Measurements from ENCODE around the gene CITED2. TPM values are rescaled to one million over a fixed set of nuclear protein-coding genes. Genes with fewer than 3 reads are reported as not detected.

CITED2 gene
- total RNA-seq, 1 experiment from 2014 or later, result 54.0 TPM

- POLR2A ChIA-PET (ENCODE audit: unreplicated experiment), result interaction anchor here (0.7 kb wide), 1 partner anchor 348 kb away, joined by 4 read pairs; no protein-coding TSS in a partner anchor
These were observed 1.9 kb downstream of the CITED2 start for GRCh38 chr6:139372326-139373153.

DNA sequence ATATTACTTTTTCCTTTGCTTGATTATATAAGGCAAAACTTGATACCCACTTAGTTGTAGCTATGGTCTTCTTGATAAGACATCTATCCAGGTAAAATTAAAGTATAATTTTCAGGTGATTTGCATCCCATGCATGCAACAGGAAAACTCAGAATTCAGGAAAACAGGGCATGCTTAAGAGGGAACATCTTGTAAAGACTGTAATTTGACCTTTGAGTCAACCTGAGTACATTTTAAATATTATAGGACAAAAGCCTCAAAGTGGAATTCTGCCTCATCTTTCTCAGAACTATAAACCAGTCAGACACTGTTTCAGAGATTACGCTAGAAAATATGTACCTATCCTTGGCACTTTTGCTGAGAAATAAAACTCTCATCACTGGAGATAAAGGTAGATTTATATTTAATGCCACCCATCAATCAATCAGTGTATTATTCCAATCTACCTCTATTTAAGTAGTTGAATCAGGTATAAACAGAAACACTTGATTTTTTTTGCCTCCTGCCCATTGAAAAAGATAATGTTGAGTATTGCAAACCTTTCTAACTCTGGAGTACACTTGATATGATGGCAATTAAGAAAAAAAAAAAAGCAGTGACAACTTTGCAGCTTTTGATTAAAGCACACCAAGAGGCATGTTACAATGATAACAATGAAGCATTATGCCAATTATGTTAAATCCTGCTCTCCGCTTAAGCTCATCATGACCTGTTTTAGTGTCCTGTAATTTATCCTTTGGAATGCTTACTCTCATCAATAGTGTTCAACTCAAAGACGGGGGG is 2.8 kb downstream of the CITED2 start:
- Histone ChIP-seq H3K27me3 (ENCODE audit: insufficient read depth, low read depth) (no peaks in the 10 kb centered on the region), H2AFZ (no peak overlapping the region), H3K36me3 (ENCODE audit: low read depth) (peaks cover 23% of the 10 kb centered on the region), H3K79me2 (ENCODE audit: low read depth) (peaks cover 47% of the 10 kb centered on the region), H3K4me2 (peak overlapping the region; percentile 94), H3K9me3 (ENCODE audit: insufficient read depth, low read depth) (no peaks in the 10 kb centered on the region), H3F3A (ENCODE audit: insufficient read depth, low read depth) (peaks cover 51% of the 10 kb centered on the region), H3K9me2 (ENCODE audit: insufficient read depth) (no peaks in the 10 kb centered on the region), H3K4me1 (replicated peaks; ENCODE audit: insufficient read depth) (peaks cover 40% of the 10 kb centered on the region), H3K4me3 (peak overlapping the region; percentile 89), H4K20me1 (ENCODE audit: insufficient read depth) (peaks cover 23% of the 10 kb centered on the region), H3K27ac (peak overlapping the region; percentile 16; the same call in 1 of the 2 replicates)
- BruUV-seq (replicated peaks), result no TSS peak
- TF ChIP-seq CTCF (conservative IDR thresholded peaks at IDR 0.05), result no peak
- TF ChIP-seq EZH2 (IDR thresholded peaks at IDR 0.05; ENCODE audit: low read depth), result no peak
- ChIA-PET CTCF (no interaction called here), POLR2A (ENCODE audit: unreplicated experiment) (interaction anchor here (0.6 kb wide), 1 partner anchor 1021 kb away, joined by 11 read pairs; no protein-coding TSS in a partner anchor)
- DNase-seq, result no peak
- intact Hi-C loops (cut with micrococcal nuclease; ENCODE audit: unreplicated experiment), result loop anchor here (5.0 to 10.0 kb wide), 3 partner anchors 511 to 1093 kb away; no protein-coding TSS in a partner anchor

More at GRCh38 chr6:139372326-139373153, 1.9 kb downstream of the CITED2 start:
- TF ChIP-seq EZH2 (IDR thresholded peaks at IDR 0.05; ENCODE audit: low read depth), result no peak
- no peak for TF ChIP-seq CTCF (conservative IDR thresholded peaks at IDR 0.05)
- peak overlapping the region; percentile 89 for H3K4me3 ChIP-seq
- H3K79me2 ChIP-seq (ENCODE audit: low read depth), result peaks cover 47% of the 10 kb centered on the region
- peak overlapping the region; percentile 94 for H3K4me2 ChIP-seq
- CTCF ChIA-PET, result interaction anchor here (0.7 kb wide), 2 partner anchors 409 to 580 kb away, joined by 3 to 6 read pairs; no protein-coding TSS in a partner anchor
- 0 out of 2 replicates have a peak overlapping the region, but pooled peaks have one; percentile 2 for H2AFZ ChIP-seq
- peaks cover 58% of the 10 kb centered on the region for H3F3A ChIP-seq (ENCODE audit: insufficient read depth, low read depth)
- H3K9me2 ChIP-seq (ENCODE audit: insufficient read depth), result no peaks in the 10 kb centered on the region
- H3K4me1 ChIP-seq (replicated peaks; ENCODE audit: insufficient read depth), result peaks cover 49% of the 10 kb centered on the region
- intact Hi-C loops (cut with micrococcal nuclease; ENCODE audit: unreplicated experiment), result loop anchor here (5.0 to 10.0 kb wide), 3 partner anchors 510 to 1092 kb away; no protein-coding TSS in a partner anchor
- H3K27ac ChIP-seq, result peak overlapping the region; percentile 94
- no TSS peak for BruUV-seq (replicated peaks)
- peaks cover 23% of the 10 kb centered on the region for H4K20me1 ChIP-seq (ENCODE audit: insufficient read depth)
- peaks cover 23% of the 10 kb centered on the region for H3K36me3 ChIP-seq (ENCODE audit: low read depth)
- H3K27me3 ChIP-seq (ENCODE audit: insufficient read depth, low read depth), result no peaks in the 10 kb centered on the region
- H3K9me3 ChIP-seq (ENCODE audit: insufficient read depth, low read depth), result no peaks in the 10 kb centered on the region
- DNase-seq, result no peak

DNA sequence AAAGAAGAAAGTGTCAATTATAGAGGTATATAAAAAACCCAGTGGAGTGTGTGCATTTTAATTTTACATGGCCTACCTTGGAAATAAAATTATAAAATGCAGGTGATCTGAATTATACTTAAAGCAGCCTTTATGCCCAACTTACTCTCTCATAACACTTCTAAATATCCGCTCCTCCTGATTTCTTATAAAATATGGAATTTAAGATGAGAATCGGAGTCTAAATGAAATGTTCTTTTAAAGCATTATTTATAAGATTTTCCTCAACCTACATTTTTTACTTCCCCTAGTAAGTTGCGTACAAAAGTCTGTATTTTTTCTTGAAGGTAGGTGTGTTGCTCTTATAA is 3.5 kb downstream of the CITED2 start:
- BruUV-seq (replicated peaks), result no TSS peak
- intact Hi-C loops (cut with micrococcal nuclease; ENCODE audit: unreplicated experiment), result loop anchor here (5.0 to 10.0 kb wide), 3 partner anchors 511 to 1094 kb away; no protein-coding TSS in a partner anchor
- H3K27ac ChIP-seq, result peak overlapping the region; percentile 28
- H4K20me1 ChIP-seq (ENCODE audit: insufficient read depth), result peaks cover 23% of the 10 kb centered on the region
- TF ChIP-seq CTCF (conservative IDR thresholded peaks at IDR 0.05), result no peak
- TF ChIP-seq EZH2 (IDR thresholded peaks at IDR 0.05; ENCODE audit: low read depth), result no peak
- H3K4me1 ChIP-seq (replicated peaks; ENCODE audit: insufficient read depth), result peaks cover 36% of the 10 kb centered on the region
- H3K4me3 ChIP-seq, result peak overlapping the region; percentile 89; the same call in 1 of the 2 replicates
- peaks cover 45% of the 10 kb centered on the region for H3F3A ChIP-seq (ENCODE audit: insufficient read depth, low read depth)
- peaks cover 47% of the 10 kb centered on the region for H3K79me2 ChIP-seq (ENCODE audit: low read depth)
- peaks cover 23% of the 10 kb centered on the region for H3K36me3 ChIP-seq (ENCODE audit: low read depth)
- ChIA-PET CTCF (no interaction called here), POLR2A (ENCODE audit: unreplicated experiment) (interaction anchor here (0.7 kb wide), 1 partner anchor 13 kb away, joined by 9 read pairs; no protein-coding TSS in a partner anchor)
- H3K4me2 ChIP-seq, result peak overlapping the region; percentile 94
- no peak overlapping the region for H2AFZ ChIP-seq
- no peaks in the 10 kb centered on the region for H3K27me3 ChIP-seq (ENCODE audit: insufficient read depth, low read depth)
- H3K9me3 ChIP-seq (ENCODE audit: insufficient read depth, low read depth), result no peaks in the 10 kb centered on the region
- no peak for DNase-seq
- H3K9me2 ChIP-seq (ENCODE audit: insufficient read depth), result no peaks in the 10 kb centered on the region

Data from PC-9 (cell line).